ENCODE measurements around the gene CT45A1.
"Not testable (repeated sequence)": the region's sequence is repeated elsewhere in the genome, so short reads cannot be mapped to it uniquely, and the experiment has no call there.

GRCh38 chrX:135713183-135713689 is at the start of gene CT45A1:
- not testable (repeated sequence) for TF ChIP-seq CTCF (IDR thresholded peaks at IDR 0.05; ENCODE audit: poor library complexity); EZH2 (IDR thresholded peaks at IDR 0.05; ENCODE audit: borderline replicate concordance)

All from hepatocyte (in vitro differentiated cells).